HFFc6 (cell line): ENCODE results near the gene KDM4C. TPM values are rescaled to one million over a fixed set of nuclear protein-coding genes. Genes with fewer than 3 reads are reported as not detected.

Source experiments
- DNase-seq: peaks from one replicate; pipeline ENCODE4 v3.0.0-alpha.2; 2018
- H3K27ac Mint-ChIP-seq: 2 replicates; pipeline ENCODE4 v1.8.0; 2020; ENCODE audit warnings: mild to moderate bottlenecking, mixed read lengths
- H3K27me3 Mint-ChIP-seq: 2 replicates; pipeline ENCODE4 v1.8.0; 2021; ENCODE audit warnings: mild to moderate bottlenecking, moderate library complexity, mixed read lengths; ENCODE audit not compliant: insufficient read depth
- H3K36me3 Mint-ChIP-seq: 2 replicates; pipeline ENCODE4 v1.8.0; 2021; ENCODE audit warnings: low read depth, mixed read lengths
- H3K4me1 Mint-ChIP-seq: 2 replicates; pipeline ENCODE4 v1.8.0; 2020; ENCODE audit warnings: low read depth, mixed read lengths
- H3K4me3 Mint-ChIP-seq: 2 replicates; pipeline ENCODE4 v1.8.0; 2020; ENCODE audit warnings: mild to moderate bottlenecking, moderate library complexity, mixed read lengths
- H3K9me3 Mint-ChIP-seq: 2 replicates; pipeline ENCODE4 v1.8.0; 2020; ENCODE audit warnings: mild to moderate bottlenecking, mixed read lengths
- CTCF ChIP-seq: fragments of 200-600 bp; sonication (generic); IDR thresholded peaks from 2 replicates; pipeline ENCODE4 v1.5.0; 2021; ENCODE audit warnings: antibody characterized with exemption, mild to moderate bottlenecking
- total RNA-seq, 6 experiments: library from RNA; stranded (reverse); fragmentation: NEBNext Ultra II Directional; extraction: Animal tissue kit (Norgen Biotek cat#: 25700); gene quantifications; 2 replicates in 1 of 6; 3 replicates in 5 of 6; pipeline ENCODE4 v1.2.3, GENCODE V29; 2021

The KDM4C gene
- total RNA-seq, 6 experiments from 2014 or later, result 9.1 to 12.0 (median 11.1) TPM

GRCh38 chr9:7205806-7206205 lies 448.0 kb downstream of the KDM4C start:
- TF ChIP-seq CTCF, result no peak
- Mint-ChIP-seq H3K4me3 (no peak overlapping the region), H3K36me3 (no peaks in the 10 kb centered on the region), H3K4me1 (no peaks in the 10 kb centered on the region), H3K27ac (no peak overlapping the region), H3K9me3 (no peaks in the 10 kb centered on the region), H3K27me3 (peaks cover 9% of the 10 kb centered on the region; the same call in 1 of the 2 replicates)
- no peak for DNase-seq

GRCh38 chr9:7206221-7206758 lies 448.5 kb downstream of the KDM4C start:
- H3K27me3 Mint-ChIP-seq, result peaks cover 9% of the 10 kb centered on the region; the same call in 1 of the 2 replicates
- no peak overlapping the region for H3K27ac Mint-ChIP-seq
- no peaks in the 10 kb centered on the region for H3K36me3 Mint-ChIP-seq
- H3K4me3 Mint-ChIP-seq, result no peak overlapping the region
- no peaks in the 10 kb centered on the region for H3K9me3 Mint-ChIP-seq
- no peaks in the 10 kb centered on the region for H3K4me1 Mint-ChIP-seq
- TF ChIP-seq CTCF, result no peak
- no peak for DNase-seq

GRCh38 chr9:7209016-7209715 lies 451.4 kb downstream of the KDM4C start:
- H3K9me3 Mint-ChIP-seq, result no peaks in the 10 kb centered on the region
- no peak overlapping the region for H3K27ac Mint-ChIP-seq
- no peaks in the 10 kb centered on the region; the same call in 1 of the 2 replicates for H3K4me1 Mint-ChIP-seq
- H3K36me3 Mint-ChIP-seq, result no peaks in the 10 kb centered on the region
- H3K4me3 Mint-ChIP-seq, result no peak overlapping the region
- TF ChIP-seq CTCF, result no peak
- H3K27me3 Mint-ChIP-seq, result peaks cover 10% of the 10 kb centered on the region; the same call in 1 of the 2 replicates
- no peak for DNase-seq

DNA sequence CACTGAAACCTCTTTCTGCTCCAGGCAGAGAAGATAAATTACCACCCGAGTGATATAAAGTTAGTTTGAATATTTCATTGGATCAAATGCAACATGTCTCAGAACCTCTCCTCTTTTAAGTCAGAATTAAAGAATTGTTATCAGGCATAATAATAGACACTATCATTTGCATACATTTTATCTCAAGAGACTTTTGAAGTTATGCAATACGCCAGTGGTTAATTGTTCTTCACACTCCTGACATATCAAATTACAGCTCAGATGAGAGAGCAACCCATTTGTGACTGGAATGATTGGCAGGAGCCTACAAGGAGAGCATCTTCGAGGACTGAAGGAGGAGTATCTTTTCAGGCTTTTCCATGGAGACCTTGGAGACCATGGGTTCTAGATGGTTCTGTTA lies 452.2 kb downstream of the KDM4C start:
- TF ChIP-seq CTCF, result no peak
- no peaks in the 10 kb centered on the region; the same call in 1 of the 2 replicates for H3K4me1 Mint-ChIP-seq
- no peaks in the 10 kb centered on the region for H3K36me3 Mint-ChIP-seq
- DNase-seq, result no peak
- no peak overlapping the region for H3K4me3 Mint-ChIP-seq
- peaks cover 9% of the 10 kb centered on the region; the same call in 1 of the 2 replicates for H3K27me3 Mint-ChIP-seq
- H3K9me3 Mint-ChIP-seq, result no peaks in the 10 kb centered on the region
- H3K27ac Mint-ChIP-seq, result no peak overlapping the region

DNA sequence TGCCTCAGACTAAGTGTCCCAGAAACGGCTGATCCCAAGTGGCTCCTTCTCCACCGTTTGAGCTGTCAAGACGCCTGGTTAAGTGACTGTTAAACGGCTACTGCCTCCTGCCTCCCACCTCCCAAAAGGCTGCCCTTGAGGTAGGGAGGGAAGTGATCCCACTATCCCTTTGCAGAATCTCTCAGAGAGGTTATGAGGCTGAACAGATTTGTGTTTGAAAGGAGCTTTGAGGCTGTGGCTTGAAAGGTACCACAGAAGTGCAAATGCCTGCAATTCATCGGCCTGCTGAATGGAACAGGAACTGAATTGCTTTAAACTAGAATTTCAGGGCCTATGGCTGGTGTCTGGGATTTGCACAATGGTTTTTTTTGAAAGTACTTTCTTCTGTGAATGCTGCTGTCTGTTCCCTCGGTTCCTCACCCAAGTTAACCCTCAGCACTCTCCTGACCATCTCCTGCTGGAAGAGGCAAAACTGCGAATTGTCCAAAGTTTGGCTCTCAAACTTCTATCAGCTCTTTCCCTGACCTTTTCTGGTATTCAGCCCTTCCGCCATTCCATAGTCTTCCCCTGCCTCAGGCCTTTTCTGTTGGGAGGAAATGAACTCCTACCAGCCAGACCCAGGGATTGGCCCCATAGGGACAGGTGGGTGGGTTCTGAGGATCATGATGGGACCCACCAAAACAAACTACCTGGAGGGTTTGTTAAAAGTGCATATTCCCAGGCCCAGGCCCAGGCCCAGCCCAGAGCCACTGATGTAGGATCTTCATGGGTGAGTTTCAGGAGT lies 453.3 kb downstream of the KDM4C start:
- peaks cover 5% of the 10 kb centered on the region; the same call in 1 of the 2 replicates for H3K27me3 Mint-ChIP-seq
- H3K36me3 Mint-ChIP-seq, result no peaks in the 10 kb centered on the region
- H3K4me1 Mint-ChIP-seq, result no peaks in the 10 kb centered on the region; the same call in 1 of the 2 replicates
- H3K4me3 Mint-ChIP-seq, result no peak overlapping the region
- no peaks in the 10 kb centered on the region for H3K9me3 Mint-ChIP-seq
- no peak for DNase-seq
- H3K27ac Mint-ChIP-seq, result no peak overlapping the region
- TF ChIP-seq CTCF, result no peak
